HG02840 (cell line): ENCODE measurements around the gene FOXP1.

Experiments used
- ATAC-seq: cut with Tn5 transposase; IDR thresholded peaks from one replicate; pipeline ENCODE4 v1.9.1; 2021; ENCODE audit warnings: mild to moderate bottlenecking, moderate library complexity, moderate number of reproducible peaks; ENCODE audit not compliant: unreplicated experiment, low FRiP score

FOXP1 gene

DNA sequence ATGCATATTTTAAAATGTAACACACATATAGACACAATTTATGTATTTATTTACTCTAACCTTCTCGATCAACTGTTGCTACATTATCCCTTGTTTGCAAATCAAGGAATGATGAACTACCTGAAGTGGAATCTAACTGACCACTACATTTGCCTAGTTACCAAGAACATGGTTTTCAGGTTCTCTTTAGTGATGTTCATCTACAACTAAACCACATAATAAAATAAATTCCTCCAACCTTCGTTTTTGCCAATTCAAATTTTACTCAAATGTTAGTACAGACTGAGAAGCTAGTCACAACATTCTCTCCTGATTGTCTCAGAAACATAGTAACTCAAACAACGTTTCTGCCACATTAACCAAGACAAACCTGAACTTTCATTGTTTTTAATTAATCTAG lies 521.9 kb downstream of the FOXP1 start:
- no peak for ATAC-seq

DNA sequence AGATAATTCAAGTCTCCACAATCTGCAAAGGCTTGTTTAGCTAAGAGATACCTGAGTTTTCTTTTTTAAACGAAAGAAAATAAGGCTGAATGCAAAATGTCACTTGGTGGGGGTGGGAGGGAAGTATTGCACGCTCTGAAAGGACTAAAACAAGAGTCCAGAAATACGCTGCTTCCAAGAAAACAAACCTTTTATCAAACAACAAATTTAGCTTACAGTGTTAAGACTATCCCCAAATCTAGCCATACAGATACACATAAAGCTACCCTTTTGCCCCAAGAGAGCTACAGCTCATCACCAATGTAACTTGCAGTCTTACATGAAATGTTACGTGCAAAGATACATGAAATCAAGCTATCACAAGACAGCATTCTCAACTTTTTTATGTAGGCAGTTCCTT lies 522.5 kb downstream of the FOXP1 start:
- ATAC-seq = no peak

DNA sequence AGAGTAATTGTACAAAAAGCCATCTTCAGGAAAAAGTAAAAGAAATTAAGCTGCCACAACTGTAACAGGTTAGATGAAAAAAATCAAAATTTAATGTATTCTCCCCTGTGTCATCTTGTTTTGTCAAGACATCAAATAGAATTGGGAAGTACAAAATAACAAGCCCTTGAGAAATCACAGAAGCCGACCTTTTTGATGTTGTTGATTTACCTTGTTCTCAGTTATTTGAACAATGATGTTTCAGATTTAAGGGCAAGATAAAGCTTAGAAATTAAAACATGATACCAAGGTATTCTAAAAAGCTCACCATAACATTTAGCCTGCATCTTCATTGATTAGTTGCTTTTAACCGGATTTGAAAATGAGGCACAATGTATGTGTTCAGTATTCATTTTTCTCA lies 523.0 kb downstream of the FOXP1 start:
- no peak for ATAC-seq

DNA sequence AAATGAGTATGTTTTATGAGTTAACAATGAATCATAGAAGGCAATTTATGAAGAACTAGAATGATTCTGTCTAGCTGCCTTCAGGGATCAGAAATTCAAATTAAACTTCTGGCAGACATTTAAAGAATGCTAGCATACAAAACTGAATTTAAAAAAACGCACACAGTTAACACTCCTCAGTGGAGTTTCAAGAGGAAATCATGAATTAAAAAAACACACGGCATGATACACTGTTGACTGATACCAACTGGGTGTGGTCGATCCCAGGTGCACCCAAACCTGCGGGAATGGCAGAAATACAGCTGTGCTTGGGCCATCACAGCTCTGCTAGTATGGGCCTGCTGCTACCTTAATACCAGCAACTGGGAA lies 526.0 kb downstream of the FOXP1 start:
- no peak for ATAC-seq

DNA sequence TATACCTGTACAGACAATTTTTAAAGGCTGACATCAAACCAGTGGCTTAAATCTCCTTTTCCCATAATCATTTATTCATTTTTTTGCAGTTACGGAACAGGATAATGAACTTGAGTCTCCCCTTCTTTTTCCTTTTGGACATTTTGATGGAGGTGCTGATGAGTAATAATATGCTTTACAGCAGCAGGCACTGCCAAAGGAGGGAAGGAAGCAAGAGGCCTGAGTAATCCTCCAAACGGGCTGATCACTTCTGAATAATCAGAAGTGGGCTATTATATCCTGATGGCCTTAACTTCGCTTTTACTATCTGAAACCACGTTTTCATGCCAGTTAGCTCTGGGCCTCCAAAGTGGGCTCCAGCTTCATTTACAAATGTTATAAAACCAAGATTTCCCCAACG lies 527.2 kb downstream of the FOXP1 start:
- no peak for ATAC-seq

DNA sequence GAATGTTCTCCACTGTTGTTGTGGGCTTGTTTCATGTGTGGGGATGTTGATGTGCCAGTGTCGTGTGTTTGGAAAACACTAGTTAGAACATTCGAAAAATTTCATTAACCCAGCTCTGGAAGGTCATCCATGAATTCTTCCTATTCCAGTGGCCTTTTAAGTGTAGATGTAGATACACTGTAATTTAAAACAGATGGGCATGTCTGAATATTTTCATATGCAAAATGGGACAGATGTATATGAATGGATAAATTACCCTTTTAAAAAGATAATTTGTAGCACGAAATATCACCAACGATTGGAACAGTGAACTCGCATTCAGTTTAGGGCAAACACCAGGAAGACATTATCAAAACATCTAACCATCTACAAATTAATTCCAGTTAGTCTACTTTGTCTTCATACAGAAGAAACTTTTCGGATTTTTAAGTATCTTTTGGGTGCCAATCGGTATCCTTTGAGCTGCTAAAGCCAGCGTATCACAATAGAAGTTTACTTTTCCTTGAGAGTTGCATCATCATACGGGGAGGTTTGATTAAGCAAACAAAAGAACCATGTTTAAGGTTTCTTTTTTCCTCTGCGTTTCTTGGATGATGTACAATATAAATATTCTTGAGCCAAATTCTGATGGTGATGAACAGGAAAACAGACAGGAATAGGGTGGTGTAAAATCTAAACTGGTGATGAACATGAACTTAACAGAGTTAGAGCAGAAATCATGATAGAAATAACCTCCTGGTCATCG lies 528.1 kb downstream of the FOXP1 start:
- ATAC-seq = no peak

DNA sequence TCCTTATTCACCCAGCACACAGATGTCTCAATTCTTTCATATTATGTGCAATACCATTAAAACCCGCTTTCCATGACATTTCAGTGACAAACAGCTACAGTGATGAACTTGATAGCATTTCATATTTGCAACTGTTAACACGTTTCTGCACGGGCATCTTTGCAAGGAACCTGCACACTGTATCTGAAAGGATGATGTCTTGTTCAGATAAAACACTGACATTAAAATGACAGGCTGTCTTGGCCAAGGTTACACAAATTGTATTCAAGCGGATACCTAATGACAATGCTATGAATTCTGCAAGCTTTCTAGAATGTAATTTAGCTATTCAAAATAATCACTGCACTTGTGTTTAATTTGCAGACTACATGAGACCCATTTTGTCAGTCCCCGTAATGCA lies 529.2 kb downstream of the FOXP1 start:
- ATAC-seq = no peak

DNA sequence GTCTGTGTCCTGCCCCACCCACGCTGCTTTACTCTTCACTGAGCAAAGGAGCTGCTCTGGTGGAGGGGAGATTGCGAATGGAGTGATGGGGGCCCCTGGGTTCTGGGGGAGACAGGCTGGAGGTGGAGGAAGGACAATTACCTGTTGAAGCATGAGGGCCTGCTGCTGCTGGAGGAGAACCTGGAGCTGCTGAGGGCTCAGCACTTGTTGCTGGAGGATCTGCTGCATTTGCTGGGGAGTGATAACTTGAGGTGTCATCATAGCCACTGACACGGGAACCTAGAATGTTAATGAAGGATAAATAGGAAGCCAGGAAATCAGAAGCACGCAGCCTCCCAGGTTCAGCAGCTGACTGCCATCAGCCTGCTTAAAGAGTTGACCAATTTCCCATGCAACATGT lies 530.0 kb downstream of the FOXP1 start:
- ATAC-seq = no peak

DNA sequence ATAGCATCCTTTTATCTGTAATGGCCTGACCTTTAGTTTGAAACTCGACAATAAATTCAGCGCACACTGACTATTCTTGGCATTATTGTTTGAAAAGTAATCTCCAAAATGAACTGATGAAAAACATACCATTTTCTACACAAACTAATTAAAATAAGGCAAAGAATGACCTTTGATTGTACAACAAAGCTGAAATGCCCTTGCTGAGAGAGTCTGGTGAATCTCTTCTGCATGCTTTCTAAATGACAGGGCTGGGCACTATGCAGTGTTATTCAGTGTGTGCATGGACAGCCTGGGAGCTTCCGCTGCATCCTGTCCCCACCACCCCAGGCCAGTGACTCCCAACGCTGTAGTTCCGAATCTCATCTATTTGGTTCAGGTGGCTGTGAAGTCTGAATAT lies 530.8 kb downstream of the FOXP1 start:
- ATAC-seq = no peak

DNA sequence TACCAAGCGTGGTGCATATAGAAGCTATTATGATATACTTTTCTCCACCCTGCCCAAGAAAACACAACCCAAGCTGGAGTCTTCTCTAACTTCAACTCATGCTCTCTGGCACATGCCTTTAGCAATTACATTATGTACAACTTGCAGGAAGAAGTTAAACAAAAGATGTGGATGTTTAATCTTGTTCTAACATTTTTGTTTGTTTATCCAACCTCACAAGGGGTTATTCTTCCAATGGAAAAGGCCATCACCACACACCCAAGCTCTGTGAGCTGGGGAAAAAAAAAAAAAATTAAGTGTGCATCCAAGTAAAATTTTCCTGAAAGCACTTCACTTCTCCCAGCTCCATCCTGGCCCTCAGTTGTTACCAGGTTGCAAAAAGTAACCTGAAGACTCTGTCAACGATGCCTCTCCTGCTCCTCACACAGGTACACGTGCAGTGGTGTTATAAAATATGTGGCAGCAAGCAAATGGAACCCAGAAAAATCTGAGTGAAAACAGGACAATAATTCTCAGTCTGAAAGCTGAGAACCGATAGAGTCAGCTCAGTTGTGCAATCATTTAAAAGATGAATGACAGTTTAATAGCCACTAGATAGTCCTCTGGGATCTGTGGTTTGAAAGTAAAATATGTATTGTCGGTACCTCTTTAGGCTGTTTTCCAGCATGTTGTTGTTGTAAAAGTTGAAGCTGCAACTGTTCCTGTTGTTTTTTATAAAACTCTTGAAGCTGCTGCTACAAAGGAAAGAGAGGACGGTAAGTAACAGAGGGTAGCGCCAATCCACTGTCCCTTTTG lies 531.4 kb downstream of the FOXP1 start:
- no peak for ATAC-seq

DNA sequence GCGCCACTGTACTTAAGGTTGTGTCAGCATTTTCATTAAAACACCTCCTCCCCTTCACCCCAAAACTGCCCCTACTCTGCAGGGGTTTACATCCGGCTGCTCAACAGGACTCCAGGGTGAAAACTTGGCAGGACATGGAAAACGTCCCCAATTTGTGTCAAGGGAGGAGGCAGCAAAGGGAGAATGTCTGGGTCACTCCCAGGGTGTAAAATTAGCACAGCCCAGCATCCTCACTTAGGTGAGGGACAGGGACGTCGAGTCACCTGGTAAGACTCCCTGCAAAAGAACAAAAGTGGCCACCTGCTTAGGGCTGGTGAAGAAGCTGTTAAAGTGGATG lies 532.3 kb downstream of the FOXP1 start:
- ATAC-seq = no peak

DNA sequence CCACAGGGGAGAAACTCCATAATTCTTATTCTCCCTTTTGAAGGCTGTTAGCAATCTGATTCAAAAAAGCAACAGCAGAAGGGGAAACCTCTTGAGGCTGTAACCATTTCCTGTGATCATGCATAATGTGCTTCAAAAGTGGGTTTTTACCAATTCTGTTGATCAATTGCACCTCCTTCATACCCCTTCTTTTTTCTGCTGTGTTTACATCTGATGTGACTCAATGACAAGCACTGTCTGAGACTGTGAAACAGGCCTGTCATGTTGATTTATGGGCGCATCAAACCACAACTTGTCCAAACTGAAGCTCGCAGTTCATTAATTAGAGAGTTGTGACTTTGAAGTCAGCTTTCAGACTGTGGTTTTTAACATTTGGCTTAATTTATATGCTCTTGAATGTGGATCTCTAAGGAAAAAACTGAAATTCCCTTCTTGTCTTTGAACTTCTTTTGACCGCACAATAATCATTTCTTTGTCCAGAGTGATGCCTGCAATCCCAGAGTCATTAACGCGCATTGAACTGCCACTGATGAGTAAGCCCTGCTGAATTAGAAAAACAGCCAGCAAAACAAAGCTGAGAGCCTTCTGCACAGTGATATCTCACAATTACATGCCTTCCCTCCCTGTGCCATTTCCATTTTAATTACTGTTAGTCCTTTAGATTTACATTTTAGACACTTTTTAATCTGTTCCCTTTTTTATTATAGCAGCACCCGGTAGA lies 532.8 kb downstream of the FOXP1 start:
- ATAC-seq = no peak

DNA sequence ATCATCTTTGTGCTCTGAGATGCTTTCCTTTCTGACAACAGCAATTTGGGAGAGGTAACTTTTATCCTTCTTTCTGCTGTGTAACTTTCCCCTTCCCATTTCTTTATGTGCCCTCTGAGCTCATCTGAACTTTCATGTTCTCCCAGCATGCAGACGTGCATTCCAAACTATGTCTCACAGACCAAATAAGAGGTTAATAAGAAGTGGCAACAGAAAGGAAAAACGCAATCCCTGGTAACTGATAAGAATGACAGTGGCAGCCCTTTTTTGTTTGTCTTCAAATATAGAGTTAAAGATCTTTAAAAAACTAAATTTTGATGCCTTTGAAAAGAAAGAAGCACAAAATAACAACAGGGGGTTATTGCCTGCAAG lies 533.4 kb downstream of the FOXP1 start:
- no peak for ATAC-seq

DNA sequence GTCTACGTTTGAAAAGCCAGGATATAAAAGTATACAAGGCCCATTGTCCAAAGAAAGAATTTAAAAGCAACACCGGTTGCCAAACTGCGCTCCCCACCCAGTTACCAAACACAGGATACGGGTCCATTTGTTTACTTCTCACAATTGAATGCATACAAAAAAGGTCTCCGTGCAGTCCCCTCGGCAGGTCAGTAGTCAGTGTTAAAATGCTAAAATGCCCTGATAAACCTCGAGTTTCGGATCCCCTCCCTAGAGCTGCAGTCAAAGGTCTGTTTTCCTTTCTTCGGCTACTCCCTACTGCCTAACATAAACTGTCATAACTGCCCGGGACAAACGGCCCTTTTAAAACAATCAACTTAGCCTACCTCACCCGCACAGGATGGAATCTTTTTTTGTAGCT lies 534.6 kb downstream of the FOXP1 start:
- ATAC-seq = no peak

DNA sequence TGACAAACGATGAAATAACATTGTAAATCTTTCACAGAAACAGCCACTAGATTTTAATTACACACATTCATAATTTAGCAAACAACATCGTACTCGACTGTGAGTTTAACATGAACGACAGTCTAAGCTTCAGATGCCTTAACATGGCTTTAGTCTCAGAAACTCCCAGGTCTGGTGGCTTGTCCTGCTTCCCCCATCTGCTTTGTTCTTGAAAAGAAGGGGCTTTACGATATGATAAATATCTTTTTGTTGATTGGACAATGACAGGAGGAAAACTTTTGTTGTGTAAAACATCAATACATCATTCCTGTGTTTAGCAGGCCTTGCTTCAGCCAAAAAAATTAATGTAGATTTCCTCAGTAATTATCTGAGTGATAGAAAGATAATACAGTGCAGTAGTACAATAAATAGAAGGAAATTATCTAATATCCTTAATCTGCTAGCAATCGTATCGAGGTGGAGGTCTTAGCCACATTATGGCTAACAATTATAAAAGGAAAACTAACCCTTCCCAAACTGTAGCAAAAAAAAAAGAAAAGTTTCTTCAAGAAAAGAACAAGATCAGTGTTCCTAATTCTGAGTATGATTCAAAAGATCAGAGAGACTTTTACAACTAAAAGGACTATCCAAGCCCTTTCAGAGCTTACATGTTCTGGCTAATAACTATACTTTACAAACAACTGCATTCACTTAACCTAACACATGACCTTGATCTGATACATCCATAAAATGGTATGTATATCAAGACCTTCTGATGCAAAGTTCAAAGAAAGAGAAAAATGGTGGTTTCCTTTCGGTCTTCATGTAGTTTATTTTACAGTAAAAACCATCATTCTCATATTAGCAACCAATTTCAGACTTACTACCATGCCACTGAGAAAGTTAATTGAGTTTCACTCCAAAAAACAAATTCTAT lies 535.7 kb downstream of the FOXP1 start:
- ATAC-seq = no peak

DNA sequence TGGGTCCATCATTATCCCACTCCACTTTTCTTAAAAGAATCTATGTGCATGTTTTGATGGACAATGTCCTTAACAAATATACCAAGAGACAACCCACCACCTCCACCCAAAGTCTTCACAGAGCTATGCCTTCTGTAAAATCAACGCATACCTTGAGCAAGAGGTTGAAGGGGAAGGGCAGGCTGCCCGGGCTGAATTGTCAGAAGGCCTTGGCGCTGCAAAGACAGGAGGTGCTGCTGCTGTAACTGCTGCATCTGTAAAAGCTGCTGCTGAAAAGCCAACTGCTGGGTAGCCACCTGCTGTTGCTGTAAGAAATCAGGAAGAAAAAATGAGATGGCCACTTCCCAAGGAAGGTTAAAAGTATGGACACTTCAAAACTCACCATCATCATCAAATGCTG lies 536.7 kb downstream of the FOXP1 start:
- ATAC-seq = no peak

DNA sequence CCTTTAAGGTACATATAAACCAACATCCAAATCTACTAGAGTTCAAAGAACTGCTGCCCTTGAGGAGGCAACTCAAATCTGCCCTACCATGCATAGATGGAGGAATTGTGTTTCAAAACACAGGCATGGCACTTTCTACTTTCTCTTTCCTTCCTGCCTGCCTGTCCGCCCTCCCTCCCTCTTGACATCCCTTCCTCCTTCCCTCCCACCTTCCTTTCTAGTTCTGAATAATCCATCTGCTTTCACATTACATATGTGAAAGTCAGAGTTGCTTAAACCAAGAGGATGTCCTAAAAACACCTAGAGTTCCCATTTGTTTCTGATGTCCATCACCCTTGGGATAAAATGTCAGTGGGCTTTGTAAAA lies 537.6 kb downstream of the FOXP1 start:
- no peak for ATAC-seq

DNA sequence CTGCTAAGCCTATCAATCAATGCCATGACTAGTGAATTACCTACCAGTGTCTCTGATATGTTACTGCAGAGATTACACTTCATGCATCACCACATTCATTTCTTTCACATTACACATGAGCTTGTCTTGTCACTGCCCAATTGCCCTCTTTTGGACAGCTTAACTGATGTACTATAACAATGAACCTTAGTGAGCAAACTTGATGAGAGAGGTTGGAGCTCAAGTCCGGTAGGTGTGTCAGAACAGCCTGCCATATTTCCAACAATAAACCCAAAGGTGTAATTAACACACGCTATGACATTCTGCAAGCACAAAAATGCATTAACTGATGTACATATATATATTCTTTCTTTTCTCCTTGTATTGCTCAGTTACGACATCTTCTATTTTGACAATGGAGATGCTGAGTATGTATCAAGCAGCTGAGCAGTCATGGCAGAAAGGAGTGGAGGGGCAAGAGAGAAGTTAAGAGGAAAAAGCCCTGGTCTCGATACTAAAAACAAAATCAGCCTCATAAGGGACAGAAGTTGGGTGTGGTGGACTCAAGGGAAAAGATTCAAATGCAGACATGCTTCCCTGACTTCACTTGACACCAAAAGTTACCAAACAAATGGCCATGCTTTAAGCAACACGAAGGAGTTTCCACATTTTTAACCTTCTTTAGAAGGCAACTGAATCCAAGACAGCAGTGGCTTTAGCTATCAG lies 538.2 kb downstream of the FOXP1 start:
- ATAC-seq = no peak

DNA sequence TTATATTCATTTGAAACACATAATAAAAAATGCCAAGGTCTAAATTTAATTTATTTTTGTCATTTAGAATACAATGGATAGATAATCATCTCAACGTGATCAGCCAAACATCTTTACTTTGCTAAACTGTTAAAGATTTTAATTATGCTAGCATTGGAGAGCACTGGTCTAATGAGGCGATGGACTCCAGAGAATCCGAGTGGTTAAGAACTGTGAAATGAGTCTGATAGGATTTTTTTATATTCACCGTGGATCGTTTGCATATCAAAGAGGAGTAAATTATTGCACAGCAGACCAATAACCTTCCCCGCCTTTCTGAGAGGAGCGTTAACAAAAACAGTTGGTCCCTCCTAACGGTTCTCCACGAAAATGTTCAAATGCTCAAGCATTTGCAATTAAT lies 540.8 kb downstream of the FOXP1 start:
- ATAC-seq = no peak

DNA sequence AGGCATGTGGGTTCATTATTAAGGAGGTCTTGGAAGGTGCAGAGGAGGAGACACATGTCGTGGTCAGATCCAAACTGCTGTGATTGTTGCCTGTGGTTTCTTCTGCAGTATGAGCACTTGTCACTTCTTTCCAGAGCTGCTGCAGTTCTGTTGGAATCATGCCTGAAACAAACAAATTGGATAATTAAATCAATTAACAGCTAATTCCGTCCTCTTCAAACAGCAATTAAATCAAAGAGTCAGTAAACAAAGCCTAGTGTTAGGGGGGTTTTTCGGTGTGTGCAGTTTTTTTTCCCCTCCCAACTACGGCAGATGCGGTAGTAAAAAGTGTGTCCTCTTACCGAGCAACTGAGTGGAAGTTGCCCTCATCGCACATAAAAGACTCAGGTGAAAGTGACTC lies 542.2 kb downstream of the FOXP1 start:
- ATAC-seq = no peak
